ENCODE measurements around the gene POGZ.
A peak's percentile ranks its signal among the peaks of the same experiment; 100 is the strongest.

Gene POGZ

GRCh38 chr1:151455231-151455630, 4.1 kb downstream of the POGZ start:
- Histone ChIP-seq H2AFZ (ENCODE audit: low read depth, low read length, severe bottlenecking) (no peak overlapping the region), H3K27ac (ENCODE audit: low read depth, low read length) (peak overlapping the region; percentile 39; the same call in 1 of the 2 replicates), H3K9me3 (ENCODE audit: insufficient read depth, low read length) (no peaks in the 10 kb centered on the region), H3K4me3 (ENCODE audit: insufficient read depth, low read length, poor library complexity, severe bottlenecking) (no peak overlapping the region), H4K20me1 (ENCODE audit: low read depth, low read length) (peaks cover 34% of the 10 kb centered on the region), H3K4me2 (ENCODE audit: low read depth, low read length, poor library complexity, severe bottlenecking) (peak overlapping the region; percentile 88), H3K9me2 (replicated peaks; ENCODE audit: insufficient read depth, low read length) (no peaks in the 10 kb centered on the region), H3K9ac (ENCODE audit: low read length) (no peak overlapping the region), H3K36me3 (ENCODE audit: low read length) (peaks cover 8% of the 10 kb centered on the region; the same call in 1 of the 2 replicates), H3K79me2 (ENCODE audit: insufficient read depth, low read length) (peaks cover 82% of the 10 kb centered on the region), H3K27me3 (ENCODE audit: low read length) (no peaks in the 10 kb centered on the region), H3F3A (ENCODE audit: insufficient read depth) (peaks cover 41% of the 10 kb centered on the region)
- TF ChIP-seq CTCF (IDR thresholded peaks at IDR 0.05; ENCODE audit: insufficient read depth, low read length, poor library complexity, severe bottlenecking), result no peak
- TF ChIP-seq EZH2phosphoT487 (conservative IDR thresholded peaks at IDR 0.05; ENCODE audit: low read length), result no peak

GRCh38 chr1:151447696-151448095, 11.6 kb downstream of the POGZ start:
- Histone ChIP-seq H3F3A (ENCODE audit: insufficient read depth) (peaks cover 33% of the 10 kb centered on the region), H3K9ac (ENCODE audit: low read length) (no peak overlapping the region), H2AFZ (ENCODE audit: low read depth, low read length, severe bottlenecking) (no peak overlapping the region), H3K9me3 (ENCODE audit: insufficient read depth, low read length) (no peaks in the 10 kb centered on the region), H3K79me2 (ENCODE audit: insufficient read depth, low read length) (peaks cover 99% of the 10 kb centered on the region), H4K20me1 (ENCODE audit: low read depth, low read length) (peaks cover 32% of the 10 kb centered on the region), H3K36me3 (ENCODE audit: low read length) (peaks cover 4% of the 10 kb centered on the region; the same call in 1 of the 2 replicates), H3K27me3 (ENCODE audit: low read length) (no peaks in the 10 kb centered on the region), H3K4me3 (ENCODE audit: insufficient read depth, low read length, poor library complexity, severe bottlenecking) (no peak overlapping the region), H3K9me2 (replicated peaks; ENCODE audit: insufficient read depth, low read length) (no peaks in the 10 kb centered on the region), H3K27ac (ENCODE audit: low read depth, low read length) (no peak overlapping the region), H3K4me2 (ENCODE audit: low read depth, low read length, poor library complexity, severe bottlenecking) (no peak overlapping the region)
- TF ChIP-seq EZH2phosphoT487 (conservative IDR thresholded peaks at IDR 0.05; ENCODE audit: low read length) (no peak), CTCF (IDR thresholded peaks at IDR 0.05; ENCODE audit: insufficient read depth, low read length, poor library complexity, severe bottlenecking) (no peak)

- no peaks in the 10 kb centered on the region for H3K9me2 ChIP-seq (replicated peaks; ENCODE audit: insufficient read depth, low read length)
- H3K4me3 ChIP-seq (ENCODE audit: insufficient read depth, low read length, poor library complexity, severe bottlenecking), result no peak overlapping the region
- H3K4me2 ChIP-seq (ENCODE audit: low read depth, low read length, poor library complexity, severe bottlenecking), result peak overlapping the region; percentile 51
- no peaks in the 10 kb centered on the region for H3K9me3 ChIP-seq (ENCODE audit: insufficient read depth, low read length)
- H3K27ac ChIP-seq (ENCODE audit: low read depth, low read length), result peak overlapping the region; percentile 49
- TF ChIP-seq CTCF (IDR thresholded peaks at IDR 0.05; ENCODE audit: insufficient read depth, low read length, poor library complexity, severe bottlenecking), result no peak
- TF ChIP-seq EZH2phosphoT487 (conservative IDR thresholded peaks at IDR 0.05; ENCODE audit: low read length), result no peak
- H3K79me2 ChIP-seq (ENCODE audit: insufficient read depth, low read length), result peaks cover 98% of the 10 kb centered on the region
- H3K9ac ChIP-seq (ENCODE audit: low read length), result peak overlapping the region; percentile 5; the same call in 1 of the 2 replicates
- no peaks in the 10 kb centered on the region for H3K27me3 ChIP-seq (ENCODE audit: low read length)
- peaks cover 39% of the 10 kb centered on the region for H4K20me1 ChIP-seq (ENCODE audit: low read depth, low read length)
- peaks cover 13% of the 10 kb centered on the region; the same call in 1 of the 2 replicates for H3K36me3 ChIP-seq (ENCODE audit: low read length)
- peaks cover 28% of the 10 kb centered on the region for H3F3A ChIP-seq (ENCODE audit: insufficient read depth)
- H2AFZ ChIP-seq (ENCODE audit: low read depth, low read length, severe bottlenecking), result no peak overlapping the region
Observed at GRCh38 chr1:151444783-151445177, 14.5 kb downstream of the POGZ start.
